ENCODE measurements around the gene KCNT2.

Gene KCNT2

GRCh38 chr1:196183941-196184340 is 424.3 kb downstream of the KCNT2 start:
- H3K36me3 Mint-ChIP-seq (ENCODE audit: low read depth) = no peaks in the 10 kb centered on the region
- H3K27me3 Mint-ChIP-seq = no peaks in the 10 kb centered on the region
- no peak overlapping the region for H3K4me3 Mint-ChIP-seq
- no peak overlapping the region for H3K27ac Mint-ChIP-seq
- no peaks in the 10 kb centered on the region for H3K4me1 Mint-ChIP-seq (ENCODE audit: low read depth)
- H3K9me3 Mint-ChIP-seq = no peaks in the 10 kb centered on the region
- no peak for DNase-seq

DNA sequence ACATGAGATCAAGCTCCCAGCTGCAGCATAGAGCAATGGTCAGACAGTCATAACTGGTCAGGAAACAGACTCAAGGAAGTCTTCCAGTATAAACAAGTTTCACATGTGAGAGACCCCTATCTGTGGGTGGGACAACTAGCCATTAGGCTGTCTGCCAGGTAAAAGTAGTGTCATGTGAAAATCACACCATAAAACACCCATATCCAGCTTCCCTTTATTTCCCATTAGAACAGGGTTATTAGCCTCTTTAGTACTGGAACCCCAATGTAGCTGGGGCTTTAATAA is 426.7 kb downstream of the KCNT2 start:
- Mint-ChIP-seq H3K4me1 (ENCODE audit: low read depth) (no peaks in the 10 kb centered on the region), H3K27me3 (no peaks in the 10 kb centered on the region)
- no peak for DNase-seq

DNA sequence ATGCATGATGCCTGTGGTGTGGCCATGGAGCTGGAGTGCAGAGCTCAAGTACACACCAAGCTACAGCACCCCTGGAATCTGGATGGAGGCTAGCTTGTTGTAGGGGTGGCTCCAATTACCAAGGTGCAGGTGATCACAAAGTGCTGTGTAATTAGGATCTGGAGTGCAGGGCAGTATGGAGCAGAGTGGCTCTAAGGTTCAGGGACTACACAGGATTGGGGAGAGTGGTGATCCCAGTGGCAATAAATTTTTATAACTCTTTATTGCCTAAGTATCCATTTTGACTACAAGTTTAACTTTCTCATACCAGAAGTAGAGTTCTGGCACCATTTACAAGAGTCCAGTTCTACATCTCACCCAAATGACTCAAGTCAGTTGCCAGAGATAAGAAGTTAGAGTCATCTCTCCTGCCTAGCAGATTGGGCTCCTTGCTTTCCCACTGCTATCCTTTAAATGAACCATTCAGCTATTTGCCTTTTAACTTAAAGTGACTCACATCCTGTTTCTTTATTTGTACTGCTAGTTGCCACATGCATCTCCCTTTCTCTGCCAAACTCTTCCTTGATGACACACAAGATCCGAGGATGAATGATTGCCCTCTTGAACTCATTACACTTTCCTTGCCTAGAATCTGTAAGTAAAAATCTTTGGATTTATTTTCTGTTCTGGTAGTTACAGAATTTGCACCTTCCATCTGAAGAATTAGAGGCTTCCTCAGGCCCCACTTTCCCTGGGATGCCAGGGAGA is 427.2 kb downstream of the KCNT2 start:
- no peak overlapping the region for H3K4me3 Mint-ChIP-seq
- H3K36me3 Mint-ChIP-seq (ENCODE audit: low read depth) = no peaks in the 10 kb centered on the region
- H3K27me3 Mint-ChIP-seq = no peaks in the 10 kb centered on the region
- no peak overlapping the region for H3K27ac Mint-ChIP-seq
- no peaks in the 10 kb centered on the region for H3K9me3 Mint-ChIP-seq
- H3K4me1 Mint-ChIP-seq (ENCODE audit: low read depth) = no peaks in the 10 kb centered on the region
- no peak for DNase-seq

More for the DNA sequence above, 426.7 kb downstream of the KCNT2 start:
- Mint-ChIP-seq H3K27ac (no peak overlapping the region), H3K9me3 (no peaks in the 10 kb centered on the region), H3K36me3 (ENCODE audit: low read depth) (no peaks in the 10 kb centered on the region), H3K4me3 (no peak overlapping the region)

DNA sequence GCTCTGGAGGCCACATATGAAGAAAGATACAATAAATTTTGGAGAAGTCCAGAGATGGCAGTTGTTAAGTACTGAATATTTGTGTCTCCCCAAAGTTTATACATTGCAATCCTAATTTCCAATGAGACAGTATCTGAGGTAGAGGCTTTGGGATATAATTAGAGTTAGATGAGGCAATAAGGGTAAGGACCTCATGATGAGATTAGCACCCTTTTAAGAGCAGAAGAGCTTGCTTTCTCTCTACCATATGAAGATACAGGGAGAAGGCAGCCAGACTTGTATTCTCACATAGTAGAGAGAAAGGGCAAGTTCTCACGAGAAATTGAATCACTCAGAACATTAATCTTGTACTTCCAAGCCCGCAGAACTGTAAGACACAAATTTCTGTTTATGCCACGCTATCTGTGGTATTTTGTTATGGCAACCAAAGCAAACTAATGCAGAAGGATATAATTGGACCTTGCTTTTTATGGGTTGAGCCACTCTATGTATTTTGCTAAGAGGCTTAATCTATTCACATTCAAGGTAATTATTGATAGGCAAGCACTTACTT is 430.1 kb downstream of the KCNT2 start:
- no peaks in the 10 kb centered on the region for H3K36me3 Mint-ChIP-seq (ENCODE audit: low read depth)
- H3K9me3 Mint-ChIP-seq = no peaks in the 10 kb centered on the region
- no peak for DNase-seq
- H3K27me3 Mint-ChIP-seq = no peaks in the 10 kb centered on the region
- no peaks in the 10 kb centered on the region for H3K4me1 Mint-ChIP-seq (ENCODE audit: low read depth)
- H3K27ac Mint-ChIP-seq = no peak overlapping the region
- H3K4me3 Mint-ChIP-seq = no peak overlapping the region
